HG03354 (cell line): ENCODE measurements around the gene GLI2.

Source experiments
- ATAC-seq: cut with Tn5 transposase; IDR thresholded peaks from one replicate; pipeline ENCODE4 v1.9.1; 2021; ENCODE audit warnings: mild to moderate bottlenecking; ENCODE audit not compliant: unreplicated experiment, poor library complexity, severe bottlenecking

Gene GLI2

GRCh38 chr2:120710256-120710655, 25.4 kb upstream of the GLI2 start:
- ATAC-seq = no peak

- no peak for ATAC-seq
Measured at GRCh38 chr2:120711694-120712093, 24.0 kb upstream of the GLI2 start.

- ATAC-seq = no peak
Measured at GRCh38 chr2:120712180-120712681, 23.4 kb upstream of the GLI2 start.

GRCh38 chr2:120715353-120715752, 20.3 kb upstream of the GLI2 start:
- ATAC-seq = no peak

GRCh38 chr2:120715941-120716340, 19.7 kb upstream of the GLI2 start:
- ATAC-seq = no peak

GRCh38 chr2:120716641-120717585, 18.8 kb upstream of the GLI2 start:
- ATAC-seq = no peak

- no peak for ATAC-seq
Measured at GRCh38 chr2:120719491-120719890, 16.2 kb upstream of the GLI2 start.

GRCh38 chr2:120720231-120720630, 15.4 kb upstream of the GLI2 start:
- no peak for ATAC-seq

GRCh38 chr2:120720746-120721375, 14.8 kb upstream of the GLI2 start:
- no peak for ATAC-seq

- no peak for ATAC-seq
Measured at GRCh38 chr2:120722246-120722567, 13.5 kb upstream of the GLI2 start.

- ATAC-seq = no peak
Measured at GRCh38 chr2:120722568-120723421, 12.9 kb upstream of the GLI2 start.

- no peak for ATAC-seq
Measured at GRCh38 chr2:120726245-120726644, 9.4 kb upstream of the GLI2 start.

GRCh38 chr2:120729406-120730399, 6.0 kb upstream of the GLI2 start:
- ATAC-seq = no peak

GRCh38 chr2:120731175-120731574, 4.5 kb upstream of the GLI2 start:
- no peak for ATAC-seq

- no peak for ATAC-seq
Measured at GRCh38 chr2:120732506-120733237, 3.0 kb upstream of the GLI2 start.

GRCh38 chr2:120733238-120733932, 2.3 kb upstream of the GLI2 start:
- ATAC-seq = no peak

GRCh38 chr2:120734930-120735651, 577 bp upstream of the GLI2 start:
- no peak for ATAC-seq
